ENCODE data around the gene UNC5C. TPM values are rescaled to one million over a fixed set of nuclear protein-coding genes. Genes with fewer than 3 reads are reported as not detected.

Gene UNC5C
- total RNA-seq, 1 donor from 2014 or later: 2.0 TPM

DNA sequence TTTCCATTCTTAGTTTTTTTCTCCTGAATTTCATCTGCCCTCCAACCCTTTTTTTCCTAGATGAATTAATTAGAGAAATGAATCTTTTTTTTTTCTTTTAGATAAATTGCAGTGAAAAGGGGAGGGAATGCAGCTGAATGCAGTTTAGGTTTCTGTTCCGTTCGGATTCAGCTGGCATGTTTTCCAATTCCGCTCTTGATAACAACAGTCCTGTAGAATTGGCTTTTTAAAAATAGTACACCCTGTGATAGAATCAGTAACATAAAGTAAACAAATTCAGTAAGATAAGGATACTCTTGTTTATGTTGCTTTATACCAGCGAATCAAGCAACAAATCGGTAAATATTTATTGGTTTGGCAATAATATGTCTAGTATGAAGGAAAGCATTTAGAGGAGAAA is 103.5 kb downstream of the UNC5C start:
- DNase-seq: no peak

DNA sequence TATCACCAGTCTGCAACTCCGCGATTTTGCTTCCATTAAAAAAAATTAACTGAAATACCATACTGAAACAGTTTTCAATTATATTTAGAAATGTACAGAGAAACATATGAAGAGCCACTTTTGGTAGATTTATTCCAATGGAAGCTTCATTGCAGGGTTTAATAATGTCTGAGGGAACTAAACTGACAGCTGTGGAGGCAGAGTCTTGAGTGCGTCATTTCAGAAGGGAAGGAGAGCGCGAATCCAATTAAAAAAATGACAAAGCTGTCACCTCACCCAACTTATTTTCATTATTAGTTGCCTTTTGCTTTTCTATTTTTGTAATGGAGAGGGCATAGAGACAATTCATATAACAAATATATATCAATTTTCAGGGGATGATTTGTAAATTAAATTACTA is 104.0 kb downstream of the UNC5C start:
- H3K4me3 ChIP-seq: no peak overlapping the region
- H3K27ac ChIP-seq (replicated peaks): no peak overlapping the region
- H3K27me3 ChIP-seq (ENCODE audit: low read depth): no peaks in the 10 kb centered on the region
- H3K4me1 ChIP-seq: no peaks in the 10 kb centered on the region
- TF ChIP-seq, protein P1, sequence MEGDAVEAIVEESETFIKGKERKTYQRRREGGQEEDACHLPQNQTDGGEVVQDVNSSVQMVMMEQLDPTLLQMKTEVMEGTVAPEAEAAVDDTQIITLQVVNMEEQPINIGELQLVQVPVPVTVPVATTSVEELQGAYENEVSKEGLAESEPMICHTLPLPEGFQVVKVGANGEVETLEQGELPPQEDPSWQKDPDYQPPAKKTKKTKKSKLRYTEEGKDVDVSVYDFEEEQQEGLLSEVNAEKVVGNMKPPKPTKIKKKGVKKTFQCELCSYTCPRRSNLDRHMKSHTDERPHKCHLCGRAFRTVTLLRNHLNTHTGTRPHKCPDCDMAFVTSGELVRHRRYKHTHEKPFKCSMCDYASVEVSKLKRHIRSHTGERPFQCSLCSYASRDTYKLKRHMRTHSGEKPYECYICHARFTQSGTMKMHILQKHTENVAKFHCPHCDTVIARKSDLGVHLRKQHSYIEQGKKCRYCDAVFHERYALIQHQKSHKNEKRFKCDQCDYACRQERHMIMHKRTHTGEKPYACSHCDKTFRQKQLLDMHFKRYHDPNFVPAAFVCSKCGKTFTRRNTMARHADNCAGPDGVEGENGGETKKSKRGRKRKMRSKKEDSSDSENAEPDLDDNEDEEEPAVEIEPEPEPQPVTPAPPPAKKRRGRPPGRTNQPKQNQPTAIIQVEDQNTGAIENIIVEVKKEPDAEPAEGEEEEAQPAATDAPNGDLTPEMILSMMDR (IDR thresholded peaks at IDR 0.05; ENCODE audit: borderline replicate concordance): no peak
- DNase-seq: no peak
- intact Hi-C loops (cut with micrococcal nuclease): no loop called here
- no peaks in the 10 kb centered on the region for H3K36me3 ChIP-seq
- no peaks in the 10 kb centered on the region for H3K9me3 ChIP-seq (replicated peaks)

More for the DNA sequence above, 103.5 kb downstream of the UNC5C start:
- no peak overlapping the region for H3K27ac ChIP-seq (replicated peaks)
- TF ChIP-seq, protein P1 (IDR thresholded peaks at IDR 0.05; ENCODE audit: borderline replicate concordance): no peak
- no peak overlapping the region for H3K4me3 ChIP-seq
- H3K4me1 ChIP-seq: no peaks in the 10 kb centered on the region
- no peaks in the 10 kb centered on the region for H3K27me3 ChIP-seq (ENCODE audit: low read depth)
- intact Hi-C loops (cut with micrococcal nuclease): no loop called here
- no peaks in the 10 kb centered on the region for H3K9me3 ChIP-seq (replicated peaks)
- H3K36me3 ChIP-seq: no peaks in the 10 kb centered on the region

DNA sequence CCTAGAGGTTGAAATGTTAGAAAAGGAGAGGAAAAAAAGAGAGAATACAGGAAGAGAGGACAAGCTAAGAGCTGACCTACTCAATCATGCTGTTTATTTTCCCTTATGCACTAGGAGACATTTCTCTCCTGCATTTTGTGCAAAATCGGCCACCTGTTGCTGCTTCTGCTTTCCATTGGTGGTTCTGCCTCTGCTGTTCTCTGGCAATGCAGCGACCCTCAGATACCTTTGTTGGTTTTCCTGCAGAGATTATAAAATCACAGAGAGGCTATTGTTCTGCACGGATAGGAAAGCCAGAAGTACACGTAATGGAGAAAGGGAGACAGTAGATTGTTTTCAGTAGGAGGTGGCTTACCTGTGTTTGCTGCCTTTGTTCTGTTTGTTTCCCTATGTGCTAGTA is 108.9 kb downstream of the UNC5C start:
- Histone ChIP-seq H3K9me3 (replicated peaks) (no peaks in the 10 kb centered on the region), H3K36me3 (no peaks in the 10 kb centered on the region), H3K4me1 (no peaks in the 10 kb centered on the region), H3K27me3 (ENCODE audit: low read depth) (no peaks in the 10 kb centered on the region), H3K4me3 (no peak overlapping the region), H3K27ac (replicated peaks) (no peak overlapping the region)
- no peak for DNase-seq
- intact Hi-C loops (cut with micrococcal nuclease): no loop called here
- TF ChIP-seq, protein P1 (IDR thresholded peaks at IDR 0.05; ENCODE audit: borderline replicate concordance): no peak

DNA sequence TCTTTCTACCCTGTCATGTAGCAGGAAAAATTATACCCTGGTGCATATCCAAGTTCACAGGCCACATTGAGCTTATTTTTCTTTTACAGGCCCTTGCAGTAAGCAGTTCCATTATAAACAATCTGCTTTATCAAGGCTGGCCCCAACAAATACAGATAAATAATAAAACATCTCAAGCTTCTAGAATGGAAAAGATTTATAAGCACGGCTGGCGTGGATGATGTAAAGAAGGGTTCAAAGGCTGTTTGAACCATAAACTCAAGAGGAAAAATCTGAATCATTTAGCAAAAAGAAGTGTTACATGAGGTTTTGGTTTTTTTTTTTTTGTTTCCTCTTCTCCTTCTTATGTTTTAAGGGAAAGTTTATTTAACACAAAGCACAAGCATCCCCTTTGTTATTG is 109.7 kb downstream of the UNC5C start:
- Histone ChIP-seq H3K4me3 (no peak overlapping the region), H3K4me1 (no peaks in the 10 kb centered on the region), H3K27ac (replicated peaks) (no peak overlapping the region), H3K9me3 (replicated peaks) (no peaks in the 10 kb centered on the region), H3K27me3 (ENCODE audit: low read depth) (no peaks in the 10 kb centered on the region), H3K36me3 (no peaks in the 10 kb centered on the region)
- intact Hi-C loops (cut with micrococcal nuclease): no loop called here
- DNase-seq: no peak
- TF ChIP-seq, protein P1 (IDR thresholded peaks at IDR 0.05; ENCODE audit: borderline replicate concordance): no peak

DNA sequence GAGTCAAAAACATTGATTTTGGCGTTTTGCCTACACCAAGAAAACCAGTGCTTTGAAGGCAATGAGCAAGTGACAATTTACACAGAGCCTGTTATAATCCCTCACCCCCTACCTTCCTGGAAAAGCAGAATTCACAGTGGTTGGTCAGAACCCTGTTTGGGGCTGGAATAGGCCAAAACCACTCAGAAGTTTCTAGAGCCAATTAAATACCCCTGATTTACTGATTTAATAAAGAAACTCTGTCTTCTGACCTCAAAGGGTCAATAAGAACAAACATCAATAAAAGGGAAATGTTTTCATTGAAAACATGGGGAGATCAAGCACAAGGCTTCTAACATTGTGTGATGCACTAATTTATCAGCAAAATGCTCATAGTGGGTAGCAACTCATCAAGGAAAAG is 116.3 kb downstream of the UNC5C start:
- DNase-seq: no peak
- TF ChIP-seq, protein P1 (IDR thresholded peaks at IDR 0.05; ENCODE audit: borderline replicate concordance): no peak
- Histone ChIP-seq H3K4me3 (no peak overlapping the region), H3K27ac (replicated peaks) (no peak overlapping the region), H3K4me1 (no peaks in the 10 kb centered on the region), H3K36me3 (no peaks in the 10 kb centered on the region), H3K27me3 (ENCODE audit: low read depth) (no peaks in the 10 kb centered on the region), H3K9me3 (replicated peaks) (no peaks in the 10 kb centered on the region)
- intact Hi-C loops (cut with micrococcal nuclease): no loop called here

DNA sequence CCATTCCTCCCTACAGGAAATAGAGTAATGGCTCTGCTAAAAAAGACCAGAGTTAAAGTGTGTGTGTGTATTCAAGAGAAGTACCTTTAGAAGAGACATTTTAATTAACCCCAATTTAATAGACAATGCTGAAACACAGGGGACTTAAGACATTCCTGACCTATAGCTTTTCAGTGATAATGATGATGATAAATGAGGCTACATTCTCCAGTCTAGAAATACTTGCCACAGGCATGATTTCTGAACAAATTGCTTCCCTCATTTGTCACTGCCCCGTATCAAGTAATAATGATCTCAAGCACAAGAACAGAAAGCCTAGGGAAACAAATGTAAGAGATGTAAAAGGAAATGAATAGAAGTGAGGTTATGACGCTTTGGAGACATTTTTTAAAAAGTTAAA is 117.1 kb downstream of the UNC5C start:
- Histone ChIP-seq H3K27ac (replicated peaks) (no peak overlapping the region), H3K9me3 (replicated peaks) (no peaks in the 10 kb centered on the region), H3K4me1 (no peaks in the 10 kb centered on the region), H3K27me3 (ENCODE audit: low read depth) (no peaks in the 10 kb centered on the region), H3K36me3 (no peaks in the 10 kb centered on the region), H3K4me3 (no peak overlapping the region)
- intact Hi-C loops (cut with micrococcal nuclease): no loop called here
- TF ChIP-seq, protein P1 (IDR thresholded peaks at IDR 0.05; ENCODE audit: borderline replicate concordance): no peak
- no peak for DNase-seq

All from left ventricle myocardium inferior (tissue), 1 donor.